Urinary bladder (tissue), 4 donors: Measurements from ENCODE around the gene FAM118A. TPM values are rescaled to one million over a fixed set of nuclear protein-coding genes. Genes with fewer than 3 reads are reported as not detected.
"Not testable (repeated sequence)": the region's sequence is repeated elsewhere in the genome, so short reads cannot be mapped to it uniquely, and the experiment has no call there.

Source experiments
- DNase-seq: peaks from one replicate; pipeline ENCODE4 v3.0.0-alpha.2; 2015; ENCODE audit errors: extremely low spot score
- H3K27ac ChIP-seq: one replicate; pipeline ENCODE4 v1.5.1; 2013; ENCODE audit warnings: low read depth, mild to moderate bottlenecking, moderate library complexity
- H3K36me3 ChIP-seq: one replicate; pipeline ENCODE4 v1.6.1; 2013; ENCODE audit warnings: mild to moderate bottlenecking, moderate library complexity; ENCODE audit not compliant: insufficient read depth
- H3K4me1 ChIP-seq: one replicate; pipeline ENCODE4 v1.6.1; 2013; ENCODE audit warnings: mild to moderate bottlenecking, moderate library complexity; ENCODE audit not compliant: insufficient read depth
- H3K4me3 ChIP-seq: one replicate; pipeline ENCODE4 v1.5.1; 2013; ENCODE audit warnings: low read depth, low read length
- WGBS: extraction: QIAGEN DNeasy Blood & Tissue Kit; methylation state at CpG from one replicate; pipeline ENCODE4 v1.1.7; 2013; 5-methylcytosine and 5-hydroxymethylcytosine counted together
- polyA plus RNA-seq: library from polyadenylated mRNA; stranded (reverse); fragments of 200-250 nt; gene quantifications from one replicate; pipeline ENCODE4 v1.2.3, GENCODE V29; 2013
- total RNA-seq: library from RNA; depleted of rRNA; stranded (reverse); fragments of >200 nt; gene quantifications from one replicate; pipeline ENCODE4 v1.2.3, GENCODE V29; 2014
- donor health status: healthy with polysubstance abuse.
- donor health status: healthy.

Gene FAM118A
- total and polyA plus RNA-seq, 2 donors = 14.9 to 20.1 TPM

- WGBS = 73% methylated on average over 9 of the region's 9 CpGs
These were observed 10.7 kb downstream of the FAM118A start for GRCh38 chr22:45320357-45320976.

GRCh38 chr22:45321827-45322226 is 12.1 kb downstream of the FAM118A start:
- 88% methylated on average over 12 of the region's 12 CpGs for whole genome bisulfite sequencing
- H3K36me3 ChIP-seq = peaks cover 4% of the 10 kb centered on the region
- no peak overlapping the region for H3K27ac ChIP-seq
- H3K4me3 ChIP-seq = no peak overlapping the region
- H3K4me1 ChIP-seq = peaks cover 4% of the 10 kb centered on the region
- DNase-seq = no peak

More at GRCh38 chr22:45320357-45320976, 10.7 kb downstream of the FAM118A start:
- DNase-seq = no peak
- Histone ChIP-seq H3K4me1 (peaks cover 4% of the 10 kb centered on the region), H3K36me3 (peaks cover 4% of the 10 kb centered on the region), H3K4me3 (no peak overlapping the region), H3K27ac (no peak overlapping the region)

GRCh38 chr22:45322873-45323525 is 13.3 kb downstream of the FAM118A start:
- H3K27ac ChIP-seq = no peak overlapping the region
- 91% methylated on average over 24 of the region's 24 CpGs for whole genome bisulfite sequencing
- no peak overlapping the region for H3K4me3 ChIP-seq
- no peak for DNase-seq
- peaks cover 4% of the 10 kb centered on the region for H3K4me1 ChIP-seq
- H3K36me3 ChIP-seq = peaks cover 4% of the 10 kb centered on the region

- DNase-seq = no peak
- Histone ChIP-seq H3K4me3 (no peak overlapping the region), H3K27ac (no peak overlapping the region), H3K4me1 (peaks cover 4% of the 10 kb centered on the region), H3K36me3 (peaks cover 4% of the 10 kb centered on the region)
- 89% methylated on average over 7 of the region's 7 CpGs for WGBS
These were observed 14.0 kb downstream of the FAM118A start for GRCh38 chr22:45323695-45324094.

GRCh38 chr22:45324311-45324711 is 14.6 kb downstream of the FAM118A start:
- WGBS = 94% methylated on average over 12 of the region's 12 CpGs
- Histone ChIP-seq H3K36me3 (peaks cover 4% of the 10 kb centered on the region), H3K4me3 (no peak overlapping the region), H3K27ac (no peak overlapping the region), H3K4me1 (peaks cover 2% of the 10 kb centered on the region)
- no peak for DNase-seq

- H3K4me1 ChIP-seq = not testable (repeated sequence)
These were observed 18.5 kb downstream of the FAM118A start for GRCh38 chr22:45328261-45328660.

GRCh38 chr22:45328822-45329529 is 19.2 kb downstream of the FAM118A start:
- no peak overlapping the region for H3K27ac ChIP-seq
- no peak for DNase-seq
- 69% methylated on average over 8 of the region's 8 CpGs for WGBS

More at GRCh38 chr22:45328261-45328660, 18.5 kb downstream of the FAM118A start:
- not testable (repeated sequence) for H3K36me3 ChIP-seq, H3K27ac ChIP-seq, H3K4me3 ChIP-seq, DNase-seq
- 88% methylated on average over 7 of the region's 8 CpGs for WGBS

GRCh38 chr22:45329530-45329936 is 19.8 kb downstream of the FAM118A start:
- WGBS = 67% methylated on average over 12 of the region's 12 CpGs
- H3K27ac ChIP-seq = no peak overlapping the region
- no peaks in the 10 kb centered on the region for H3K4me1 ChIP-seq
- peaks cover 2% of the 10 kb centered on the region for H3K36me3 ChIP-seq
- DNase-seq = no peak
- H3K4me3 ChIP-seq = no peak overlapping the region

More at GRCh38 chr22:45328822-45329529, 19.2 kb downstream of the FAM118A start:
- Histone ChIP-seq H3K36me3 (peaks cover 2% of the 10 kb centered on the region), H3K4me3 (no peak overlapping the region), H3K4me1 (no peaks in the 10 kb centered on the region)

GRCh38 chr22:45330548-45330947 is 20.8 kb downstream of the FAM118A start:
- no peaks in the 10 kb centered on the region for H3K4me1 ChIP-seq
- H3K4me3 ChIP-seq = no peak overlapping the region
- 94% methylated on average over 19 of the region's 19 CpGs for WGBS
- H3K36me3 ChIP-seq = peaks cover 2% of the 10 kb centered on the region
- H3K27ac ChIP-seq = no peak overlapping the region
- DNase-seq = no peak

GRCh38 chr22:45331486-45331885 is 21.8 kb downstream of the FAM118A start:
- H3K4me3 ChIP-seq = no peak overlapping the region
- H3K4me1 ChIP-seq = no peaks in the 10 kb centered on the region
- 94% methylated on average over 9 of the region's 9 CpGs for WGBS
- DNase-seq = no peak
- H3K27ac ChIP-seq = no peak overlapping the region
- H3K36me3 ChIP-seq = peaks cover 2% of the 10 kb centered on the region

GRCh38 chr22:45332001-45332400 is 22.3 kb downstream of the FAM118A start:
- H3K4me1 ChIP-seq = no peaks in the 10 kb centered on the region
- H3K4me3 ChIP-seq = no peak overlapping the region
- 92% methylated on average over 7 of the region's 7 CpGs for whole genome bisulfite sequencing
- H3K27ac ChIP-seq = no peak overlapping the region
- H3K36me3 ChIP-seq = peaks cover 2% of the 10 kb centered on the region
- DNase-seq = no peak

GRCh38 chr22:45334068-45334467 is 24.3 kb downstream of the FAM118A start:
- Histone ChIP-seq H3K4me1 (no peaks in the 10 kb centered on the region), H3K27ac (no peak overlapping the region), H3K4me3 (no peak overlapping the region), H3K36me3 (peaks cover 2% of the 10 kb centered on the region)
- no peak for DNase-seq
- WGBS = 56% methylated on average over 5 of the region's 5 CpGs

- Histone ChIP-seq H3K27ac (no peak overlapping the region), H3K4me3 (no peak overlapping the region), H3K4me1 (no peaks in the 10 kb centered on the region), H3K36me3 (peaks cover 4% of the 10 kb centered on the region)
- 85% methylated on average over 9 of the region's 9 CpGs for WGBS
- no peak for DNase-seq
These were observed 24.8 kb downstream of the FAM118A start for GRCh38 chr22:45334528-45334927.
